ENCODE measurements around the gene PPP2R2B.

The PPP2R2B gene

GRCh38 chr5:146799231-146799630 is 79.3 kb downstream of the PPP2R2B start:
- DNase-seq (ENCODE audit: low read depth, low spot score), result no peak
- TF ChIP-seq, protein P1, sequence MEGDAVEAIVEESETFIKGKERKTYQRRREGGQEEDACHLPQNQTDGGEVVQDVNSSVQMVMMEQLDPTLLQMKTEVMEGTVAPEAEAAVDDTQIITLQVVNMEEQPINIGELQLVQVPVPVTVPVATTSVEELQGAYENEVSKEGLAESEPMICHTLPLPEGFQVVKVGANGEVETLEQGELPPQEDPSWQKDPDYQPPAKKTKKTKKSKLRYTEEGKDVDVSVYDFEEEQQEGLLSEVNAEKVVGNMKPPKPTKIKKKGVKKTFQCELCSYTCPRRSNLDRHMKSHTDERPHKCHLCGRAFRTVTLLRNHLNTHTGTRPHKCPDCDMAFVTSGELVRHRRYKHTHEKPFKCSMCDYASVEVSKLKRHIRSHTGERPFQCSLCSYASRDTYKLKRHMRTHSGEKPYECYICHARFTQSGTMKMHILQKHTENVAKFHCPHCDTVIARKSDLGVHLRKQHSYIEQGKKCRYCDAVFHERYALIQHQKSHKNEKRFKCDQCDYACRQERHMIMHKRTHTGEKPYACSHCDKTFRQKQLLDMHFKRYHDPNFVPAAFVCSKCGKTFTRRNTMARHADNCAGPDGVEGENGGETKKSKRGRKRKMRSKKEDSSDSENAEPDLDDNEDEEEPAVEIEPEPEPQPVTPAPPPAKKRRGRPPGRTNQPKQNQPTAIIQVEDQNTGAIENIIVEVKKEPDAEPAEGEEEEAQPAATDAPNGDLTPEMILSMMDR (IDR thresholded peaks at IDR 0.05; ENCODE audit: low read depth, low read length), result no peak
- H3K4me3 ChIP-seq (ENCODE audit: low read depth, low read length), result no peak overlapping the region
- in situ Hi-C loops (cut with HindIII; ENCODE audit: low sequenced_read_pairs), result no loop called here

DNA sequence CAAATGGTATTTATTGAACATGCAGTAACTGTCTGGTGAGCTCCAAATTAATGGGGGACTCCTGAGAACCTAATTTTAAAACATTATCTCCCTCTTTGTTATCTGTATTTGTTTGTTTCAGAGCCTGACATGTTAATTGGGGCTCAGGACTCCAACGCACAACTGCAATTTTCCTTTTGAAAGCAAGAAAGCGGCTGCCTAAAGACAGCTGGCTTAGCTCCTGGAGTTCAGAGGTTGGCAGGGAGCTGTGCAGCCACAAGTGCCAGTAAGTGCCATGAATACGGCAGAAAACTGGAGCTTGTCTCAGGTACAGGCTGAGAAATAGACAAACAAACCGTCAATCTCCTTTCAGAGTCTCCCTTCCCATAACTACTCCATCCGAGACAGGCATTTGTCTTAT is 80.9 kb downstream of the PPP2R2B start:
- no peak overlapping the region for H3K4me3 ChIP-seq (ENCODE audit: low read depth, low read length)
- no peak for DNase-seq (ENCODE audit: low read depth, low spot score)
- in situ Hi-C loops (cut with HindIII; ENCODE audit: low sequenced_read_pairs), result no loop called here

DNA sequence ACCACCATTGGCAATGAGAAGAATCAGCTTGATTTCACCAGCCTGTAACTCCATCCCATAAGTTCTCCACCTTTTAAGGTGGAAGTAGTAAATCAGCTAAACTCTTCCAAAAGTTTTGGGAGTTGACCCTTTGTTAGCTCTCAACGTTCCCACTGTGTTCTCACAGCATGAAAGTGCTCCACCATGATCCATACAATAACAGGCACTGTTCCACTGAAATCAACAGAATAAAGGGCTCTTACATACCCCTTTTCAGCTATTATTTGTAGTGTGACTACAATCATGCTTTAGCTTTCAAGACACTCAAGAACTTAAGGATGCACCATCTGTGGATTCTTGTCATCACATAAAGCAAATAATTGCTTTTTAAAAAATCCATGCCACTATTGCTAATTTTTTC is 81.6 kb downstream of the PPP2R2B start:
- no peak for DNase-seq (ENCODE audit: low read depth, low spot score)
- TF ChIP-seq, protein P1 (IDR thresholded peaks at IDR 0.05; ENCODE audit: low read depth, low read length), result no peak
- in situ Hi-C loops (cut with HindIII; ENCODE audit: low sequenced_read_pairs), result no loop called here
- no peak overlapping the region for H3K4me3 ChIP-seq (ENCODE audit: low read depth, low read length)

More for the DNA sequence above, 80.9 kb downstream of the PPP2R2B start:
- TF ChIP-seq, protein P1 (IDR thresholded peaks at IDR 0.05; ENCODE audit: low read depth, low read length), result no peak

DNA sequence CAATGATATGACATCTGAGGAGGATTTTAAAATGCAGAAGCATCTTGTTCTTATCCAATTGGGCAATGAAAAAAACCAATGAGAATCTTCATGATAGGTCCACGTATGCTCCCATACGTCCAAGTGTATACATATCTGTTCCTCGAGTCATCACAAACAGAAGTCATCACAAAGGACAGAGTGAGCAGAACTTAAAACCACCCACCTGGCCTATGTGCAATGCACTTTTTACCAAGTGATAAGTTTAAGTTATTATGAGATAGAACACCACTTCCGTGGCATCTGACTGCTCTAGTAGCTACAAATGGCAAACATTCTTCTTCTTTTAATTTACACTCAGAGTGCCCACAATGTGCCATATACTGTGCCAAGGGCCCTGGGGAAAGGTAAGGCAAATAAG is 82.4 kb downstream of the PPP2R2B start:
- TF ChIP-seq, protein P1 (IDR thresholded peaks at IDR 0.05; ENCODE audit: low read depth, low read length), result no peak
- in situ Hi-C loops (cut with HindIII; ENCODE audit: low sequenced_read_pairs), result no loop called here
- no peak for DNase-seq (ENCODE audit: low read depth, low spot score)
- no peak overlapping the region for H3K4me3 ChIP-seq (ENCODE audit: low read depth, low read length)

- in situ Hi-C loops (cut with HindIII; ENCODE audit: low sequenced_read_pairs), result no loop called here
- TF ChIP-seq, protein P1 (IDR thresholded peaks at IDR 0.05; ENCODE audit: low read depth, low read length), result no peak
- peak; percentile 22 for DNase-seq (ENCODE audit: low read depth, low spot score)
- no peak overlapping the region for H3K4me3 ChIP-seq (ENCODE audit: low read depth, low read length)
Observed at GRCh38 chr5:146794326-146795029, 84.1 kb downstream of the PPP2R2B start.

DNA sequence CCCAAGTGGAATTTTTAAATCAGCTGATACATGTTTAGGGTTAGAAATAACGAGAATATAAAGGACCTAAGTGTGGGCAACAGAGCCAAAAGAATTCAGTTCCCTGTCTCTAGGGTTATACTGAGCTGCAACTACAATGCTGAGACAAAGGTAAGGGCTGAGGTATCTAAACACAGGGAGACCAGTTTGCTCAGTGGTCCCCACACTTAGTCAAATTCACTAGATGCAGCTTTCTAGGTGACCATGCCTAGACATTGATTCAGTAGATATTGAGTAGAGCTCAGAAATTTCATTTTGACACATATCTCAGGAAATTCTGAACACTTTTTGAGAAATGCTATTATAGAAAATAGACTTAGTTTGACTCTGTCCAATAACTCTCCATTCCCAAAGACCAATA is 84.8 kb downstream of the PPP2R2B start:
- H3K4me3 ChIP-seq (ENCODE audit: low read depth, low read length), result no peak overlapping the region
- TF ChIP-seq, protein P1 (IDR thresholded peaks at IDR 0.05; ENCODE audit: low read depth, low read length), result no peak
- in situ Hi-C loops (cut with HindIII; ENCODE audit: low sequenced_read_pairs), result no loop called here
- no peak for DNase-seq (ENCODE audit: low read depth, low spot score)
